LNCAP (cell line): ENCODE data around the gene FMO2.

Experiments
- CTCF ChIP-seq: fragments of 450-650 bp; IDR thresholded peaks from 2 replicates; pipeline ENCODE4 v1.5.1; 2017; ENCODE audit warnings: mild to moderate bottlenecking

The FMO2 gene

GRCh38 chr1:171212607-171213351, 27.7 kb downstream of the FMO2 start:
- no peak for TF ChIP-seq CTCF

GRCh38 chr1:171213559-171214454, 28.7 kb downstream of the FMO2 start:
- no peak for TF ChIP-seq CTCF

GRCh38 chr1:171217658-171218443, 32.8 kb downstream of the FMO2 start:
- no peak for TF ChIP-seq CTCF

- no peak for TF ChIP-seq CTCF
Observed at GRCh38 chr1:171218661-171219060, 33.6 kb downstream of the FMO2 start.

- TF ChIP-seq CTCF, result no peak
Observed at GRCh38 chr1:171219346-171220080, 34.4 kb downstream of the FMO2 start.

- TF ChIP-seq CTCF, result no peak
Observed at GRCh38 chr1:171220081-171220420, 35.0 kb downstream of the FMO2 start.

- no peak for TF ChIP-seq CTCF
Observed at GRCh38 chr1:171220581-171221054, 35.5 kb downstream of the FMO2 start.
